Measurements from ENCODE around the gene SIAH2.

The SIAH2 gene

DNA sequence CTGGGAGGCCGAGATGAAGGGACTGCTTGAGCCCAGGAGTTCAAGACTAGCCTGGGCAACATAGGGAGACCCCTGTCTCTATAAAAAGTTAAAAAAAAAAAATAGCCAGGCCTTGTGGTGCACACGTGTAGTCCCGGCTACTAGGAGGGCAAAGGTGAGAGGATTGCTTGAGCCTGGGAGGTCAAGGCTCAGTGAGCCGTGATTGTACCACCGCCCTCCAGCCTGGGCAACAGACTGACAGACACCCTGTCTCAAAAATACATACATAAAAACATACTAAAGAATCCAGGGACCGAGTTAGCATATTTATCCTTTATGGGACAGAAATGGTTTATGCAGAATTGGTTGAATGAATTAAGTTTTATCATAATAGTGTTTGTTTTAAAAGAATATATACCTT, 13.7 kb downstream of the SIAH2 start:
- no peak for DNase-seq

DNA sequence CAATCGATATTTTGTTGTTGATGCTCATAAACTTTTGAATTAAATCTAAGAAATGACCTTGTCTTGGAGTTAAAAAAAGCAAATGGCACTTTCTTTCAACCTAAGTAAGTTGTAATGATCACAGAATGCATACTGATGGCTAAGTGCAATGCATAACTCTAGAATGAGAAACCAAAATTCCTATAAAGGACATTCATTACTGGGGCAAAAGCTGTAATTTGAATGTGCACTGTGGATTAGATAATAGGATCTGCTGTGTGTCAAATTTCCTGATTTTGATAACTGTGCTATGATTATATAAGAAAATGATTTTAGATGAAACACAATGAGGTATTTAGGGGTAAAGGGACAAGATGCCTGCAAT, 14.3 kb downstream of the SIAH2 start:
- DNase-seq, result no peak

DNA sequence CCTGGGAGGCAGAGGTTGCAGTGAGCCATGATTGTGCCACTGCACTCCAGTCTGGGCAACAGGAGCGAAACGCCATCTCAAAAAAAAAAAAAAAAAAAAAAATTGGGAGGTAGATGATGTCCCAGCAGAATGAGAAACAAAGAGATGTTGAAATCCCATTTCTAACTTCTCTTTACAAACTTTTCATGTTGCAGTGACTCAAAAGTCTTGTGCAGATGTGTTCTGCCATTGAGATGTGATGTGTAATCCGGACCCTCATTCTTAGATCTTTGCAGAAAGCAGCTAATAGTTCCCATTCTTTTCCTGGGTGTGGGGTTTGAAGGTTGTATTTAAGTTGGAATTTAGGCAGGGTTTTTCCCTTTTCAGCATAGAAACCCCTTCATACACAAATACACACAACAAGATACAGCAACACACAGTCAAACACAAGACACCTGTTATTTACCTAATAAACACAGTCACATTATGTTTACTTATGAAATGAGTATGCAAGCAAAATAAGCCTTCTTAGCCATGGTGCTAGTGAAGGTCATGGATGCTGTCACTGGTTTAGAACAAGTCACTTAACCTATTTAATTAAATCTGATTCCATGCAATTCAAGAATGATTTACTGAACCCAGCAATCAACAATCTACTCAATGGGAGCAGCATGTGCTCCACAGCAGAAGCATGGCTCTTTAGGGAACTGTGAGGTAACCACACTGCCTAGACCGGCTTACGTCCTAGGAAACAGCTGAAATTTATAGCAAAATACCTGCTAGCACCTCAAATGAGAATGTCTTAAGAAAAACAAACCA, 14.9 kb downstream of the SIAH2 start:
- no peak for DNase-seq

DNA sequence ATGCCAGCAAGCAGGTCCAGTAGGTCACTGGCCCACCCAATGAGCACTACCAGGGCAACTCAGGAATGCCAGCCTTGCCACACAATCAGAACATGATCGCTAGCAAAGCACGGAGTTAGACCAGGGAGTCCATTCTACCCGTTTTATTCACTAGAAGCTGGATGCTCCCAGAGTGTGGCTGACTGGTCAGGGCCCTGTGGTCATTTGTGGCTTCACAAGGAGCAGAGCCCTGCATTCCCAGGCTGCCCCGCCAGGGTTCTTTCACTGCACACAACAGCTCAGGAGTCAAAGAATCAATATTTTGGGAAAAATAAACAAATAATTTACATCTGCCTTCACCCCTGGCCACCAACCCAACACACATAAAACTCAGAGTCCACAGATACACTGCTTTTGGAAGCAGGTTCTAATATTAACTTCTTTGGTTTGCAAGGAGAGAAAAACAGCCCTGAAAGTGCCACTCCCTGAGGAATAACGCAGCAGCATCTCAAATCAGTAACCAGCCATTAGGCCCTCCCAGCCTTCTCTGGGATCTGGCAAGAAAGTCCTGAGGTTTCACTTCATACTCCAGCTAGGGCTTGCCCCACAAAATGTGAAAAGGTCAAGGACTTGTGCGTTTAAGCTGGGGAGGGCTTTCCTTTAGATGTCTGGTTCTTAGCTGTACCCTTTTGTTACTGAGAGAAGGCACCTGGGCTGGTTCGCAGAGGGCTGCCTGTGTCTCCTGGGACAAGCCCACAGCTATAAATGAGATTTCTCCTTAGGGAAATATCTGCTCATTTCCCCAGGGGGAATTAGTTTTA, 16.0 kb downstream of the SIAH2 start:
- no peak for DNase-seq

DNA sequence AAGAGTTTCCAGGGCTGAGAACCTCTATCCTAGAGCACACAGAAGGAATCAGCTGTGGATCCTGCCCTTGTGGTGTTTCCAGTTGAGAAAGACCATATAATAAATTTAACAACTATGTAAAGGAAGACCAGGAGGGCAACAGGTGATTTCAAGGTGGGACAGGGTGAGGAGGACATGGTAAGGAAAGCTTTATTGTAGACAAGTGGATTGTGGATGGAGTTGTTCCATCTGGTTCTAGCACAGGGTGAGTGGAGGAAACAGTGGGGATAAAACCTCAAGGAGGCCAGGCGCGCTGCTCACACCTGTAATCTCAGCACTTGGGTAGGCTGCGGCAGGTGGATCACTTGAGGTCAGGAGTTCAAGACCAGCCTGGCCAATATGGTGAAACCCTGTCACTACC, 17.1 kb downstream of the SIAH2 start:
- DNase-seq, result no peak

DNA sequence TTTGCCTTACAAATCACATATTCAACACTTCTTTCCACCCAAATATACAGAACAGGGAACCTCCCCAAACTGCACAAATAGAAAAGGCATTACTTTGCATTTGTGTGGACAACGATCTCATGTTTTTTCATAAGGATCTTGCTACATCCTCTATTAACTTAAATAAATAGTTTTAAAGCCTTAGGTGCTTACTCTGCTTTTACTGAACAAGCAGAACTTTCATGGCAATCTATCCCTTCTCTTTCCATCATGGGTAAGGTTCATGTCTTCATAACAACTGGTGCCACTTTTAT, 18.1 kb downstream of the SIAH2 start:
- no peak for DNase-seq

DNA sequence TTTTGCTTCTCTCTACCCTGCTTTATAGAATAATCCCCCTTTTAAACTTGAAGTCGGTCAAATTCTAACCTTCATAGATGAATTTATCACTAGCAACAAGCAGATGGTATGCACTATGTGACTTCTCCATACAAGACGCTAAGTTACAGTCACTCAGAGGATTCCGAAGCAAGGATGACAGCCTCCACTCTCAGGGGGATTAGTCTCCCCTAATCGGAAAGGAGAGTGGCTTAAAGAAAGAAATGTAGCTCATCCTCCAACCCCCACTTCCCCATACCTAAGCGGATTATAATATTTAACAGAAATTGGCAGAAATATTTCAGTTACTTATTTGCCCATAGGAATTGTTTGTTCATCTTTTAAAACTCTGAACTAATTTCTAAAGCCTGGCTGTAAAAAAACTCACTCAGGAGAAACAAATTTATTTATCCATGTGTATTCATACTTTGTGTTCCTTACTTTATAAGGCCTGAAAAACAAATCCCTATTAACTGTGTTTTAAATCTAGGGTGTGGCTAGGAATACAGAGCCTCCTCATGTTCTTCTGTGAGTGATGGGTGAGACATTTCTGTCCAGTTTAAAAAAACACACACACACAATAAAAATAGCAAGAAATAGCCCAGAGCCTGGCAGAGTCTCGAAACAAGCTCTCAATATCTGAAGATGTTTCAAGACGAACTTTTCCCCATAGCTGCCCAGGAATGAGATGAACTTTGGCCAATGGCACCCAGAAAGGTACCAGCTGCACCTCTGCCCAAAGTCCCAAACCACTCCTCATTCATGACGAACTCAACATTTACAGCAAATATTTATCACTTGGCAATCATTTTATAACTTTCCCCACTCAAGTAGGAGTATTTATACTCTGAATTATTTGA, 18.7 kb downstream of the SIAH2 start:
- DNase-seq, result no peak

DNA sequence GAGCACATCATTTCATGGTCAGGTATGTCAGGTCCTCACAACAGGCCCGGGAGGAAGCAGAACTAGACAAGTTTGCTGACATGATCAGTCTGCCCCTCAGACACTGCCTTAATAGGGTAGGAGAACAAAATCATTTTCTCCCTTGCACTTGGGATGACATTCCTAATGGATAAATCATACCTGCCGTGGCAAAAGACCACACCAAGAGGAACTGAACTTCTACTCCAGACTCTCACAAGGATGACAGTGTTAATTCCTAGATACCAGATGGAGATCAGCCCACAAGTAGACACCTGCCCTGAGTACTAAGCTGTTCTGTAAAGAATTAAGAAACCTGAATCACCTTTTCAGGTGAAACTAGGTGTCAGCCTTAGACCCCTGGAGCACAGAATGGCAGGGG, 19.5 kb downstream of the SIAH2 start:
- DNase-seq, result no peak

DNA sequence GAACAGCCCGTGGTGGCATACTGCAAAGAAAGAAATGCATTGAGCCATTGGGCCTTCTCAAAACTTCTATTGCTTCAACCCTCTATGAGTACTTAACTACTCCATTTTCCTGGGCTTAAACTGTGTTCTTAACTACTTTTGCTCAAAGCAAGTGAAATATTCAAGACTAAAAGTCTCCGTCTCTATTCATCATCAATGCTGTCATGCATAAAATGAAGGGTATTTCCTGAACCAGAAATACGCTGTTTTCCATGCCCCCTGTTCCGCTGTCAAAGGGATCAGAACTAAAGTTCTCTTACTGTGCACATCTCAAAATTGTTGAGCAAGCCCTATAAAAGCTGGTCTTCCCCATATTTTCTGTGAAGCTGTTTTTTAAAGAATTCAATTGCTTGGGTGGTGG, 20.3 kb downstream of the SIAH2 start:
- no peak for DNase-seq

DNA sequence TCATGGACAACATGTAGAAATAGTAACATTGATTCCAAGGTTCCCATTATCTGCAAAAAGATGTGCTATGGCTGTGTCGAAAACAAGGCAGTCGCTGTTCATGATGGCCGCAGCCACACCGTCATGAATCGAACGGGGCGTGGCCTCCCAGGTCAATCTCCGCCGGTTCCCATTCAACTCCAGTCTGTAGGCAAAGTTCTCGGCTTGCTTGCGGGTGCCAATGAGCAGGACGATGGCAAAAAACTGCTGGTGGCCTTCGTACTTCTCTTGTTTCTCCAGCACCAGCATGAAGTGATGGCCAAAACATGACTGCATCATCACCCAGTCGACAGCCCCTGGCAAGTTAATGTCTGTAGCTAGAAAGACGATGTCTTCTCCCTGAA, 20.8 kb downstream of the SIAH2 start:
- no peak for DNase-seq

DNA sequence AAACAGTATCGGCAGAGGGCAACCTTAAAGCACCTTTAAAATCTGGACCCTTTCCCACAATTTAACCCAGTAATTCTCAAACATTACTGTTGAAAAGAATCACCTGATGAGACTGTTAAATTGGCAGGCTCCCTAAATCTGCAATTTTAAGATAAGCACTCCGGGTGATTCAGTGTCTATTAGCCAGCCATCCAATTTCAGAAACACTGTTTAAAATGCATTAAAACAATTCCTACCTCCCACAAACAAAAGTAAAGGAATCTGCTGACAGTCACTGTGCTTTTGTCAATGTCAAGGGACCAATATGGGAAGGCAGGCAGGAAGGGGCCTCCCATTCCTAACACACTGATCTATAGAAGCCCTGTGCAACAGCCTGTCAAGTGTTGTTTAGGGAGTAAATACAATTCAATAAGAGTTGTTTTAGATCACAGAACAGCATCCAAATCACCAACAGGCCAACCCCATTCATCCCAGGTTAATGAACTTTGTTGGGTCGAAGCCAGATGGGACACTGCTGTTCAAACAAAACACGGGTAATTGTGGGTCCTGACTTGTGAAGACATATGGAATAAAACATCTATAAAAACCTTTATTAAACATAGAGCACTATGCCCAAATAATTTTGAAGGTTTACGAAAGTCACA, 21.4 kb downstream of the SIAH2 start:
- no peak for DNase-seq

DNA sequence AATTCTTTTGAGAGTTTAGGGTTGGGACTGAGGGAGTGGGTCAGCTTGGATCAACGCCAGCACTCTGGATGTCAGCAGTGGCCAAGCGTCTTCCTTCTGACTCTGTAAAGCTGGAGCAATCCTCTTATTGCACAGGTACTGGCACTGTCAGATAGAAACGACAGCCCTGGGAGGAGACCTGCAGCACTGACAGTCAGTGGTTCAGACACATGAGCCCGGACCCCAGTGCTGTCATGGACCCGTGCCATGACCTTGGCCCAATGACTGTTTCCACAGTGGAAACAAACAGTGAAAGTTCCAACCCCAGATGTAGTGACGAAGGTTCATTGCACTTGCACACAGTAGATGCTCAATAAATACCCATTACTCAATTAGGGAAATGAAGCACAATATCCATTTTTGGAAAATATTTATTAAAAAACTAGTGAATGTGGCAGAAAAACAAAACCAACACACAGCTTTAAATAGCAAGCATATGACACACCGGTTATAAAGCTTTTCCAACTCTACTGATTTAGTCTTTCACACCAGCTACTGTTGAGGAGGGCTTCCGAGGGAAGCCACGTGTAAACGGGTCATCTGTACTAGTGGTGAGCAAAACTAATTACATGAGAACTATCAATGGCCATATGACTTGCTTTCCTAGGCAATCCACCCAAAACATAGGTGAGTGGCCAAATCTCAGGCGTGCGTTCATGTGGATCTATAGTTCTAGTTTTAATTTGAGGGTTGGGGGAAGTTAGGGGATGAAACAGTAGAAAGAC, 22.1 kb downstream of the SIAH2 start:
- no peak for DNase-seq

DNA sequence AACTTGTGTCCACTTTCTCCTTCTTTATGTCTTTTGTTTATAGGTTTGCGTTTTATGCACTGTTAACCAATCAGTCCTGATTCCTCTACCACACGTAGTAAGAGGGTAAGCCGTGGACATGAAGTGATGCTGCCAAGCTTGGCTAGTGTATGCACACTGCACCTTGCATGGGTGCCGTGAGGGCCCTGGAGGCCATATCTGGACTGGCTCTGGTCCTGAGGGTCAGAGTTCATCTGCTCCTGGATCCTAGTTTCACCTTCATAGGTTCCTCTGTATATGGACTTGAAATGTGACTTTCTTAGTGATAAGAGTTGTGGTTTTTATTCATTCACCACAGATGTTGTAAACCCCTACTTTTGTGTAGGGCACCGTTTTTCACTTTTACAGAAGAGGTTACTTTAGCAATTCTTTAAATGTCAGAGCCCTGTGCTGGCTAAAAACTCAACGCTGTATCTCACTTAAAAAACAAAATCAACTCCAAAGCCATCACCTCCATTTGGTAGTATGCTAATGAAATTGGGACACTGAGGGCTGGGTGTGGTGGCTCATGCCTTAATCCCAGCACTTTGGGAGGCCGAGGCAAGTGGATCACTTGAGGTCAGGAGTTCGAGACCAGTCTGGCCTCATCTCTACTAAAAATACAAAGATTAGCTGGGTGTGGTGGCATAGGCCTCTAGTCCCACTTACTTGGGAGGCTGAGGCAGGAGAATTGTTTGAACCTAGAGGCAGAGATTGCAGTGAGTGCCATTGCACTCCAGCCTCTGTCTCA, 22.9 kb downstream of the SIAH2 start:
- DNase-seq, result no peak

DNA sequence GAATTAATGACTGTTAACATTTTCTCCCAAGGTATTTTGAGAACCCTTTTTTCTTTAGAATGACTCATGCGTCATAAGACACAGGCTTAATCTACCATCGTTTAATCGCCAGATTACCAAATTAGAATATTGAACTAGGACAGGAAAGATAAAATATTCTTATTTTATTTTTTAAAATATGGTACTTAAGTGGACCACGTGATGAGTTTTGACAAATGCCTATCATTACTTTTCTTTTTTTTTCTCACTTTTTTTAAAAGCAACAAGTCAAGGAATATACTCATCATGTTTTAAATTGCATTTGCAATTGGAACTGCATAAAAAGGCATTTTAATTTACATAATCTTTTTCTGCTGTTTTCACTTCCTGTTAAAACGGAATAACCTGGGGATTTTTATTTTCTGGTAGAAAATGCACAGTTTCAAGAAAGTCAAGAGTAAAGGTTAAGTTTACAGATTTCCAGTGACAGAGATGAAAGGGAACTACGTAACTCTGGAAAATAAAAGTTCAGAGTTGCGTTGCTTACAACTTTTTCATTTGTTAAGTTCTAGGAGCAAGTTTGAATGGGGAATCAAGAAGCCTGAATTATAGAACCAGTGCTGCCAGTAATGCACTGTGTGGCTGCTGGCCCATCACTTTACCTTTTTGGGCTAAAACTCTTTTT, 23.6 kb downstream of the SIAH2 start:
- no peak for DNase-seq

DNA sequence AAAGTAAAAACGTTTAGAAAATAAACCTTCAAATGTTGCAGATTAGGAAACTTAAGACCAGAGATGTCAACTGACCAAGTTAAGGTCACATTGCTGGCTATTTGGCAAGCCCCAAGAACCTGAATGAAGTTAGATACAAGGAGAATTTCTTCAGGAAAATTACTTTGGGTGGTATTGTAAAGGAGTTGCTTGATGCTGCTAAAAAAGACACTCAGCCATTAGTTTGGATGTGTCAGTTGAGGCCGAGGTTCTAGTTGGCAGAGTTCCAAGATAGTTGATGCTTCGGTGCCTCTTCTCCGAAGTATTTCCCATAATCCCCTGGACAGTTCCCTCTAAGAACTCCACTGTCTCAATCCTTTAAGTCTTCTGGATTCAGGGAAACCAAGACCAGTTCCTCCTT, 24.3 kb downstream of the SIAH2 start:
- no peak for DNase-seq

DNA sequence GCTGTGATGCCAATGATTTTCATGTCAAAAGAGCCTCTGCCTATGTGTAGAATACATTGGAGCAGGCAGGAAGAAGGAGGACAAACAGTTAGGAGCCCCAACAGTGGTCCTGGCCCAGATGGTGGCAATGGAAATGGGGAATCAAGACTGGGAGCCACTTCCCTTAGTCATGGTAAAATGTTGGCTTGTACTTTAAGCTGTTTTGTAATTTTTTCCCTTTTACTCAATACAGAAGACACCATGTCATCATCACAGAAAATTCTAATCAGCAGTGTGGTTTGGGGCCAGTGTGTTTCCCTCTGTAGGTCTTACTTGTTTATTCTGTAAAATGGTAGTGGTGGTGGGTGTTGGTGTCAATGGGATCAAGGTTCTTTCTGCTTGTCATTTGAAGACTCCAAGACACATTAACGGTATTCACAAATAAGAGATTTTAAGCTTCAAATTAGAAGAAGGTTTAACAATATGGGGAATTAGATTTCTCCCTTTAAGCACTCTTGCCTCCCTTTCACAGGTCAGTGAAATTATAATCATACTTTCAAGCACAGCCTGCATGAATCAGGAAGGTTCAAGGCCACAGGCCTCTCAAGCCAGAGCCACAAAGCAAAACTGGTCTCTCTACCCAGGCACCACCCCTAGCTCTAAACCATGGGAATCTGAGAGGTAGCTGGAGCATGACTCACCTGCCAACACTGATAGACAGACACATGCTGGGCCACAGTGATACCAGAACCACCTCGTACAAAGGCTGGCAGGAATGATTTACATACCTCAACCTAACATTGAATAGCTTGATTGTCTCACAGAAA, 24.9 kb downstream of the SIAH2 start:
- DNase-seq, result no peak

DNA sequence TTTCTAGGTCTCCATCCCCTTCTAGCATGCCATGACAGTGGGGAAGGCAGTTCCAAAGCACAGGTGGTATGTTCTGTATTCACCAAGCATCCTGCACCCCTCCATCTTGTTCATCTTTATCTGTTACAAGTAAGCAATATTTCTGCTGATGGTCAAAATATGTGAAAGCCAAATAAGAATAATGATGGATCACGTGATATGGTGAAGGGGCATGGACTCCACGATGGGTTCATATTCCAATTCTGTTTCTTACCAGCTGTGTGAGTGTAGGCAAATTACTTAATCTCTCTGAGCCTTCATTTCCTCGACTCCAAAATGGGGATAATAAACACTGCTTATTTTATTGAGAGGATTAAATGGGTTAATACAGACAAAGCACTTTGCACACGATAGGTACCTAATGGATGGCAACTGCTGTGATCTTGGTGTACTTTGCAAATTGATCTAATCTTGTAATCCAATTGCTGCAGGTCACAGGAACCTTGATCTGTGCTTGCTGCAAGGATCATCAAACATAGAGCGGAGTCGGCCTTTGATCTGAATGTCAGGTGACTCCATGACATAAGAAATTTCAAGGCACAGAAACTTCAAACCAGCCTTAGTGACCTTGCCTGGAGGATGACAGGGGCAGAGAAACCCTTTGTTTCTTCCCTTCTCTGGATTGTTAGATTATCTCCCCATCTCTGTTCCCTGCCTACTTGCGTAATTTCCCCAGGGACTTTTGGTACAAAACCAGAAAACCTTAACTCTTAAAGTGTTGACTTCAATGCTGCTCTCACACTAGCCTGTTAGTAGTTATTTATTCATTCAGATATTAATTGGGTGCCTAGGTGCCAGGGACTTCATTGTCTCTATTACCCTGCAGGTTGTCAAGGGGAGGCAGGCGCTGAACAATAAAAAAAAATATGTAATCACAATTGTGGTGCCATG, 25.8 kb downstream of the SIAH2 start:
- no peak for DNase-seq

DNA sequence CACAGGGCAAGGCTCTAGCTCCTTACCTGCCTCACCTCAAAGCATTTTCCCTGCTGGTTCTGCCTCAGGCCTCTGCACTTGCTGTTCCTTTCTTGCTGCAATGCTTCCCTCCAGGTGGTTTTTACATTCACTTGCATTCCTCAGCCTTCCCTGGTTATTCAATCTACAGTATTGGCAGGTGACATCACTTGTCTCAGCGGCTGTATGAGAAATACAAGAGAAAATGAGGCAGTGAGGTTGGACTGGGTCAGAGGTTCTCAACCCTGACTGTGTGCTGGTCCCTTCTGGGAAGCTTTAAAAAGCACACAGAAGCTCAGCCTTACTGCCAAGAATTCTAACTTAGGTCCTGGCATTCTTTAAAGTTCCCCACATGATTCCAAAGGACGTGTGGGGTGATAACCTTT, 26.7 kb downstream of the SIAH2 start:
- DNase-seq, result no peak

All from amygdala (tissue), 56 donors.